Stimulated activated CD8-positive, alpha-beta memory T cell treated with anti-CD3 and anti-CD28 coated beads, Interleukin-2, amount 100 ng/mL, for 48 hours (primary cell): ENCODE data around the gene FTO.

Source experiments
- DNase-seq, 2 donors: peaks; one replicate each; pipeline ENCODE4 v3.0.0-alpha.2; 2020; ENCODE audit warnings: low read depth in 2 of 2

Gene FTO

DNA sequence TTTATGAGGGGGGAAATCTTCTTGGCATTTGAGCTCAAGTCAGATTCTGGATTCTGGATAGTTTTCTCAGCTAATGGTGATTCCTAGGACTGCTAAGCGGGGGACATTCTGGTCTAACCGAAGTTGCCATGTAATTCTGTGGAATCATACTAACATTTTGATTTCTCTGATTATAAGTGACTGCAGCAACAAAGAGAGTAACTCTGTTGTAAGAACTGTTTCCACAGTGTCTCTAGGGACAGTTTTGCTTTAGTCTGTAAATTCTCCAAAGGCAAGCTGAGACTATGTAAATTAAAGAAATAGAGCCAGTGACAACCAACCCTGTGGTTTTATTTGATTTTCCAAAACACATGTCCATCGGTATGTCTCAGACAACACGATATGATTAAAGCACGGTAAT is 296.4 kb downstream of the FTO start:
- no peak for DNase-seq

DNA sequence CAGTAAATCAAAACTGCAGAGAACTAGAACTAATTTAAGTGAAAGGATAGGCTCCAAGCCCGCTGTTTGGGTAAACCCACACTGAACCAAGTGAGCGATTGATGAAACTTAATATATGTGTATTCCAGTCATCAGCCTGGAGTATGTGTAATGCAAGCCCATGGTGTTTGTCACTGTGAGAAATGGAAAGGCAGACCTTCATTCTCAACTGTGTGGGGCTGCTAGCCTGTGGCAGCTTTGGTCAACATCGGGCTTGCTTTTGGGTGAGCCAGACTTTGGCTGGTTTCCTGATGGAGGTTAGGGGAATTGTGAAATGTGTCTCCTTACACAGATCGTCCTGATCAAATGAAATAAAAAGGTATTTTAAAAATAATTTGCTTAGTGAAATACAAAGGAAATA is 302.7 kb downstream of the FTO start:
- no peak for DNase-seq

DNA sequence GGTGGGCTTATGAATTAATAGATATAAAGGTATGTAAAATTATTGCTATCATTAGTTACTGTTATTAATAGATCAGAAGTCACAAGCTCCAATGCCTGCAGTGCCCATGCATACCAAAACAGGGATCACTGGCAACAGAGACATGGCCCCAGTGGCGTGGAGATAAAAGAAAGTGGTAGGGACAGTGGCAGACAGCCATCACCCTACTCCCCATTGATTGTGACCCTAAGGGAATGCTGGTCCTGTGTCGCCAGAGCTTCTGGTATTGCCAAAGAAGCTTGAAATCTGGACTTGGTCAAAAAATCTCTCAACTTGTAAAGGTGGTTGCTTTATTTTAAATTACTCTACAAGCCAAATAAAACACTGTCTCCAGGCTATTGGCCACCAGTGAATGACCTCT is 303.5 kb downstream of the FTO start:
- DNase-seq: no peak

DNA sequence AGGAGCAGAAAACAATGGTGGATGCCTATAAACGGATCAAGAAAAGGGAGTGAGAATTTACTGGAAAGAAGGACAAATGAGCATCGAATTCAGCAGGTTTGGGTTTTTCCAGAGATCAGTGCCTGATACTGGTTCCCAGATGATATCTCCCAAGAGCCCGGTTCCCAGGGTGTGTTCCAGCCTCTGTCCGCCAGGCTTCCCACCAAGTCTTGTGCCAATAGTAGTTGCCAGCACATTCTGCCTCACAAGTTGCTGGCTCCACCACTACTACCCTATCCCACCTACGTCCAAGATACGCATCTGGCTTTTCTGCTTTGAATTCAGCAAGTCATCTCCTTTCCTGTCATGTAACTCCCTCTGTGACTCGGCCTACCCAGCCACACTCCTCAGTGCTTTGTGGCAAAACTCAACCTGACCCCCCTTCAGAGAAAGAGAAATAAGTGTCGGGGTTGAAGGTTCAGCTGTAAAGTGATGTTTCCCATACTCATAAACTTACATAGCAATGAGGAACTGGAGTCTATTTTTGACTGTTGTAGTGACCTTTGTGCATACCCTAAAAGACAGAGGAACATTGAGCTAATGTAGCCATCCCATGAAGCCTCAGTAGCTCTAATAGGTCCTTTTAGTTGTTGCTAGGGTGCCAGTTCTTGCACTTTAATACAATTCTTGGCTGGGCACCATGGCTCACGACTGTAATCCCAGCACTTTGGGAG is 305.7 kb downstream of the FTO start:
- DNase-seq: no peak

DNA sequence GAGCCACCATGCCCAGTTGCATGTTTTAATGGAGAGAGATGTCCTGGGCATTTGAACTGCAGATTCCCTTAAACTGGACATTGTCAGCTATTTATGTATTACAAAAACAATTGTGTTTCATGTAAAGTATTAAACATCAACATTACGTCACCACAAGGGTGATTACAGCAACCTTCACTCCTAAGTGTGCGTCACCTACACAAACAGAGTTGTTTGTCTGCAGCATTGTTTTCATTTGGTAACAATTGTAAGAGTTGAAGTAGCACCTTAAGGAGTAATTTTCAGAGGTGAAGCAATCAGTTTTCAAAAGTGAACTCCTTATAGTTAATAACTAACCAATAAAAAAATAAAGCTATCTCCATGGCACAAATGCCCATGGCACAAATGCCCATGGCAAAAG is 311.2 kb downstream of the FTO start:
- no peak for DNase-seq

DNA sequence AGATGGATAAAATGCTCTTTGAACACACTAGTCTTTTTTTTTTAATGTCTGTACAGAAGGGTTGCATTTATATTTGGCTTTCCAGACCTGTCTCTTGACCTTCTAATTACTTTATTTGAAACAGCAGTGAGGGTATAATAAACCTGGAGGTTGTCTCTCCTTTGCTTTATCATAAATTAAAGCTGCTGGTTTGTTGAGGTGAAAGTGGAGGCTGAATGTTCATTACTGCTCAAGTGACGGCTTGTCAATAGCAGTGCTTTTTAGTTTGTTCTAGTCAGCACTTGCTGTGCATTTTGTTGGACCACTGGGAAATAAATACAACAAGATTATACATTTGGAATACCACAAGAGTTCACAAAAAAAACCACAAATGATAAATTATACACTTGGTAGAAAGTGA is 318.4 kb downstream of the FTO start:
- no peak for DNase-seq

DNA sequence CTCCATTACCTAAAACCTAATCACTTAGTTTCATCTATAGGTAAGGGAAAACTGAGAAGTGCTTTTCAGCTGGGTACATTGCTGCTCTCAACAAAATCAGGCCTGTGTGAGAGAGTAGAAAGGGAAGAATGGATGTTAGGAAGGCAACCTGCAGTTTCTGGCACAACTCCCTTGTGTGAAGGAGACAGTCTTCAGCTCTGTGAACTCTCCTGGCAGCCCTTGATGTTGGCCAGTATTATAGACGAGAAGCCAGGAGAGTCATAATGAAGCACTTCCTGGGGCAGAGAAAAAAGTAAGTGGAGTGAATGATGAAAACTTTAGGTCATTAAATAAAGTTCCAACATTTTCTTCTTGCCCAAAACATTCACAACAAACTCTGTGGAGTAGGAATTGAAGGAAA is 322.5 kb downstream of the FTO start:
- no peak for DNase-seq

DNA sequence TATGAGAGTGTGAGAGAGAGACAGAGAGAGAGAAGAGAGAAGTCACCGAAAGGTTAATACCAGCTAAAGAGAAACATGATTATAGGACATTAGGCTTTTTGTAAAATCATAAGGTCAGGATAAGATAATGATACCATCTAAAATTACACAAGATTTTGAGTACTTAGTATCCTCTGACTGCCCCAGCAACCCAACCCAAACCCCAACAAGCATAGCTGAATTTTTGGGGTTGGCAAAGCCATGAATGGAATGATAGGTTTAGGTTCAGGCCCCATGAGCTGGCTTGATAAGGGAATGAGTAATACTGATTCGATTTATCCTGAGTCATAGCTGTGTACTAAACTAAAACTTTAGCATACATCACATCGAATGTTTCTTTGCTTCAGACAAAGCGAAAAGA is 323.1 kb downstream of the FTO start:
- no peak for DNase-seq

DNA sequence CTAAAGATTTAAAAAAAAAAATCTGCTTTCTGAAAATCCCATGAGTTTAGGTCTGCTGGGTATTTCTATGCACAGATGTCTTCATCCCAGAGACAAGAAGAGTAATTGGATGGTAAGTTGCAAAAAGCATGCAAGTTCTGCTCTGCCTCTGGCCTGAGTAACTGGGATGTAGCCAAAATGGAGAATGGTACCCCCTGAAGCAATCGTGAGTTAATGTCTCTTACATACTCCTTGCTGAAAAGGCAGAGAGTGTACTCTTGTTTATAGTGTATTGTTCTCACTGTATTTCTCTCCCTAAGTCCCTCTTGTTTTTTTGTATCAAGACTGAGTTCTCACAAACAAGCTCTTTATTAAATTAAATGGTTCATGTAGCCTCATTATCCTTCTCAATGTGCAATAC is 323.6 kb downstream of the FTO start:
- no peak for DNase-seq

DNA sequence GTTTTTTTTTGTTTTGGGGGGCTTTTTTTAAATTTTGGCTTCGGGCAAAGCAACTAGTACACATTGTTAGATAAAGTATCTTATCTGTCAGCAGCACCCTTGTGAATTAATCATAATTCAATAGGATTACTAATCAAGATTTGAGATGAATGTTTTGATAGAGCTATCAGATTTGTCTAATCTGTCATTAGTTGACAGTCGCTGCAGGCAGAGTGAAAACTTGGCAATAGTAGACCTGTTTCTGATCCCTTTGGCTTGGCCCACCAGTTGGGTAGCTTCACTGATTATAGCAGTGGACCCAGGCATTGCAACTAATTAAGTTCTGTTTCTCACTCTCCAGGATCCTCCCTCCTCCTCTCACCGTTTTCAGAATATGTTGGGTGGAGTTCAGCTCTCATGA is 324.0 kb downstream of the FTO start:
- DNase-seq: no peak

DNA sequence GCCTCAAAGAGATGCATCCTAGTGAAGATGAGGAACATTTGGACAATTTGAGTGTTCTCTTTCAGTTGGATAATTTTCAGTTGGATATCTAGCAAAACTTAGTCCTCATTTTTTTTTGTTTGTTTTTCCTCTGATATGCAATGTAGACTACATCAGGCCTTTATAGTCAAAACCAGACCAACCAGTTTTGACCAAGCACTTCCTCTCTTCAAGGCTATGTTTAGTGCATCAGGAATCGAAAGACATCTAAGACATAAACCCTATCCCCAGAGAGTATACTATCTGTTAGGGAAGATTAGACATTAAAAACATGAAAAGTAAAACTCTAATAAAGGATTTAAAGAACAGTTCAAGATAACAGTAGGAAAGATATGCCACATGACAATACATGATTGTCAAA is 326.5 kb downstream of the FTO start:
- no peak for DNase-seq

DNA sequence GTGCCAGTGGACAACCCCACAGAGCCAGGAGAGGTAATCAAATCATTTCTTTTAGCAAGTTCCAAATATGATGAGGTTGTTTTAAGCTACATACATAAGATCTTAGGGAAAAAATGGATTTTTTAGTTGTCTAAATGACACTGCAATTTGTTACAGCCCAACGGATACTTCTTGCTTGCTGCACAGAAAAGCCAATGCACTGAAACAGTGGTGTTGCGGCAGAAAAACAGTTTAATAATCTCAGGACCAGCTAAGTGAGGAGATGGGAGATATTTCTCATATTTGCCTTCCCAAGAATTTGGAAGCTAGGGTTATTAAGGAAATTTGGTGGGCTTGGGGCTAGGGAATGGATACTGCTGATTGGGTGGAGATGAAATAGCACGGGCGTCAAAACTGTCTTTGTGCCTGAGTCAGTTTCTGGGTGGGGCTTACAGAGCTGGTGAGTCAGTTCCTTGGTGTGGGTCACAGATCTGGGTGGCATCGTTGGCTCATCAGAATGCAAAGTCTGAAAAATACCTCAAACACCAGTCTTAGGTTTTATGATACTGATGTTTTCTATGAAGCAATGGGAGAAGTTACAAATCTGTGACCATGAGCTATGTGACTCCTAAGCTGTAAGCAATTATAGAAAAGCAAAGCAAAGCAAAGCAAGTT is 327.3 kb downstream of the FTO start:
- no peak for DNase-seq

DNA sequence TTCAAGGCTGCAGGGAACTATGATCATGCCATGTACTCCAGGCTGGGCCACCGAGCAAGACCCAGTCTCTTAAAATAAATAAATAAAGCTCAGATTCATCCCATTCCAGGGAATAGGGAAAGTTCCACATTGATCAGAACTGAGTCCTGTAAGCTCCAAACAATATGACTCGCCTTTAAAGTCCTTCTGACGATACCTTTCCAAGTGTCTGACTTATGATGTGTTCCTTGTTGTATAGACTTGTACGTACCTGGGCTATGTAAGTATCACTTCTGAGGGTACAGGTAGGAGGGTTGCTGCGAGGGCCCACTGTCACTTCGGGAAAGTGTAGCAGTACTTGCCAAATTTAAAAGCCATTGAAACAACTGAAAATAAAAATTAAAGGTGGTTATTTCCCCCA is 329.8 kb downstream of the FTO start:
- DNase-seq: no peak

DNA sequence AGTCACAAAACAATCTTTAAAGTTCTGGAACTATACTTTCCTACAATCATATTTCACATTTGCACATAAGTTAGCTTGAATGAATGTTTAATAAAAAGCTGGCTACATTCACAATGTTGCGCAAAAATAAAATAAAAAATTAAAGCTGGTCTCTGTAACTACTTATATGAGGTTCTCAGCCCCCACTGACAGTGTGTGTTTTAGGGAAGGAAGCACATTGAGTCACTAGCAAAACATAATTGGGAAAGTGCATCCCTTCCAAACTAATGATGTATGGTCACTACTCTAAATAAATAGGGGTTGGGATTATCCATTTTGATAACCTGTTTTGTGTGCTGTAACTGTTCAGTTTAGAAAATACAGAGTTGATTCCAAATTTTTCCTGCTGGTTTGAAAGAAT is 330.7 kb downstream of the FTO start:
- DNase-seq: no peak

DNA sequence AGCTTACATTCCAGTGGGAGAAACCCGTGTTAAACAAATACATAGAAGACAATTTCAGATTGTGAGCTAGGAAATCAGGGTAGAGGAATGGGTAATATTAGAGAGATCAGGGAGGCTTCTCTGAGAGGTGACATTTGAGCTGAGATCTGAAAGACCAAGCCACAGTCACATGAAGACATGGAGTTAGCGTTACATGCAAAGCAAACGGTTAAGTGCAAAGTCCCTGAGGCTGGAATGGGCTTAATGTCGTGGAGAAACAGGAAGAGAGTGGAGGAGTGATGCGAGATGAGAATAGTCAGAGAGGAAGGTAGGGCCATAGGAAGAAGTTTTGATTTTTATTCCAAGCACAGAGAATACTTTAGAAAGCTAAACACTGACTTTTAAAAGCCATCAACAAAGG is 336.5 kb downstream of the FTO start:
- DNase-seq: no peak

DNA sequence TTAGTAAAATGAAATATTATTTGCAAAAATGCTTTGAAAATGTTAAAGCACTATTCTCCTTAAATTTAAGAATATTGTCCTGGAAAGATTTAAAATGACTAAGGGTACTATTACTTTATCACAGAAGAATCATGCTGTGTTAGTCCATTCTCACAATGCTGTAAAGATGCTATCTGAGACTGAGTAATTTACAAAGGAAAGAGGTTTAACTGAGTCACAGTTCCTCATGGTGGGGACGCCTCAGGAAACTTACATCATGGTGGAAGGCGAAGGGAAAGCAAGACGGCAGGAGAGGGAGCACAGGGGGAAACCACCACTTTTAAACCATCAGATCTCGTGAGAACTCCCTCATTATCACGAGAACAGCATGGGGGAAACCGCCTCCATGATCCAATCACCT is 337.0 kb downstream of the FTO start:
- DNase-seq: no peak

DNA sequence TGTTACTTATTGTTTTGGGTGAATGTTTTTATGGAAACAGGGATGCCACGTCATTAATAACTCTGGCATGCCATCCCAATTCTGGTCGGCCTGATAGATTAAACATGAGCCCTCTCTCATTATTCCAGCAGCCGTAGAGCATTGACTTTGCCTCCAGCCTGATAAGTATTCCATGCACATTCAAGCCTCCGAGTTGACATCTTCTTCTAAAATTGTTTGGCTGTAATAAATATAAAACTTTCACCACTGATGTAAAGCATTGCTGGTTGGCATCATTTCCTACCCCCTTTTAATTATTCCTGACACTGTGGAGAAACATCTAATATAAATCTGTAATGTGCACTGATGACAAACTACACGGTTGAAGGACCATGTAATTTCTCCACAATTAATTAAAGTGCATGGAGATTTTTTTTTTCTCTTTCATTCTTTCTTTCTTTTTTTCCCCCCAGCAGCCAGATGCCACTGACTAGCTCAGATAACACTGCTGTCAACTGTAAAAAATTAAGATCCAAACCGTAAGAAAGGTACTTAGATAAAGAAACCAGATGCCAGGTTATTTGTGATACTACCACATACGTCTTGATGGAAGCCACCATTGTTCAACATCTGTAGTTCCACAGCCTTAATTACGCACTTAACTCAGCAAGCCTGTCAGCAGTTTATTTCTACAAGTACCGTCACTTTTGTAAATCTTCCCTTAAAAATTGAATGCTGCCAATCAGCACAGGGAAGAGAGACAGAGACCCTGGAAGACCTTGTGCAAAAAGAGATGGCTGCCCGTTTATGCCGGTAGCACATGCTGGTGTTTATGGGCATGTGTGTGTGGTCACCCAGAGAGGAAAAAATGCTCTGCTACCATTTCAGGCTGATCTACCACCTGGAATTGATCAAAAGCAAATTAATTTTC is 344.9 kb downstream of the FTO start:
- no peak for DNase-seq

DNA sequence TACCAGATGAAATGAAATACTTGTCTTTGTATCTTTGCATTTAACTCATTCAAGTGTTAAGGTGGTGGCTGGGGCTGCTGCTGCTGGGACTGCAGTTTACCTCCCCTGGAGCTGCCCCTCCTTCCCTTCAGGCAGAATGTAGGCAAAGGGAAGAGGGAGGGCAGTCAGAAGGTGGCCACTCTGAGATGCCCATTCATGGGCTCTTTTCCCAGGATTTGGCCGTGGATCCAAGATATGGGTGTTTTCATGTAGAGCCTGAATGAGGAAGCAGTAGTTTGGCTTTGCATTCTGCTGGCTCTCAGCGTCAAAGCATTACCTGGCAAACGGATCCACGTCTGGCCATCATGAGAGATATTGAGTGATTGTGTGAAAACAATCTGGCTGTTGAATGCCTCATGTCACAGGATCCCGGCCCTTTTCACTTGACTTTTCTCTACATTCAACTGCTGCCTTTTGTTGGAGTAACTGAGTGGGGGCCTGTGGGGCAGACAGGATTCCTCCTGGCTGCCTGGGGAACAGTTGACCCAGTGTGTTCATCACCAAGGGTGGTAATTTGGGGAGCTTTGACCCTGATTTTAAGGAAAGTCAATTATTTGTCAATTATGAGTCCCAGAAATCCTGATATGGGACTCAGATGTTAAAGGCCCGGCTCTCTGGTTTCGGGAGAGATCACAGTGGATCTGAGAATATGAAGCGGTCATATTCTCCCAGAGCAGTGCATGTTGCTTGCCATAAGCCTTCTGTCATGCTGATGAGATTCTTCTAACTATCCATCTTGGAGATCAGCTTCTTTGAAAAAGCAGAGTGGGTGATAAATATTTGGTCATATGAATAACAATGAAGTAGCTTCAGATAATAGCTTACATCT is 345.9 kb downstream of the FTO start:
- no peak for DNase-seq

DNA sequence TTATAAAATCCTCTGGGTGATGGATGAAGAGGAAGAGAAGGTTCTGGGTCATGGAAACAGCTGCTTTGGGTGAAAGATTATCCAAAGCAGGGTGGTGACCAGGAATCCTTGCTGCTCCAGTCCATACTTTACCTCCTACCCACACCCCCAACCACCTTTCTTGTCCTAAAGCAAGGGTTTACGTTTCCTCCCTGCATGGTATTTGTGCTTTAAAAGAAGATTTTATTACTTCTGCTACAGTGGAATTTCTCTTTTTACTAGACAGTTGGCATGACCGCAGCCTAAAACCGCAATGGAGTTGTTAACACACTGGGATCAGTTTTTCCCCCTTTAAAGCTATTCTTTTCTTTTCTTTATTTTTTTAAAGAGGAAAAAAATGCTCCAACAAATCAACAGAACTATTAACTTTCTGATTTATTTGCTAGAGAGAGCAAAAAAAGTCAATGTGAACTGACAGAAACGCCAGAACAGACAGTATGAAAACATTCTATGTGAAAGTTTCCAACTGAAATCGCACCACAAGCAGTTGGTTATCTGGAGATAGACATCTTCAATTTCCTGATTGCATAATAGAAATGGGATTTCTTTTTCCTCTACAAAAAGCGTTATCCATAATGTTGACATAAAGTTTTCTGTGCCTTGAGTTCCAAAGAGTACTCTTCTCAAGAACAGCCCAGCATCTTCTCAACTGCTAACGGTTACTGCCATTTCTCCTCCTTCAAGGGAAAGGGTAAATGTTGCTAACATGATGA is 346.7 kb downstream of the FTO start:
- no peak for DNase-seq

DNA sequence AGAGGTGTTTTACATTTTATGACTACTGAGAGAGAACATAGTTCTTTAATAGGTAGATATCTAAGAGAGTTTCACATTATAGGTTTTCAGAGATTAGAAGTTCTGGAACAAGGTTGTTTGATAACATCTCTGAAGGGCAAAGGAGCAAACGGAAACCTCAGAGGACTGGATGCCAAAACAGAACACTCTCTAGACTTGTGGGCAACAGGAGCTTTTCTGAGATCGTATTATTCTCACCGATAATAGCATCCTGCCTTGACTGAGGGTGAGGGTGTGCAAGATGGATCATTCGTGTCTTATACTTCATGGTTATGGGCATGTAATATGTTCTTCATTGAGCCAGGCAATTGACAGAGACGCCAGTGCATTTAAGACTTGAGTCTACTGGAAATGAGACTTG is 347.9 kb downstream of the FTO start:
- no peak for DNase-seq

DNA sequence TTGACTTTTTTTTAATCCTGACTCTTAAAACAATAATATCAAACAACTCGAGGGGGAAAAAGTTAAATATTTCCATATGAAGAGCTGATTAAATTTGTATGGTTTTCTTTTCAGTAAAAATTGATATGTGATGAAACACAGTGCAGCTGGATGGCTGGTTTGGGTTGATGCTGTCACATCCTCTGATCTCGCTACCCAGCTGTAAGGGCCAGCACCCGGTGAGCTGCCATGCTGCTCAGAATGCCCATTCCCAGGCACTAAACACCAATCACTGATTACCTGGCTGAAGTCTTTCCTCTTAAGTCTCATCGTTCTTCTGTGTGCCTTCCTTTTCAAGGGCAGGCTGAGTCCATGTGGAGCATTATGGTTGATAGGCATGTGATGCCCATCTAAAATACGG is 348.3 kb downstream of the FTO start:
- DNase-seq: no peak
